H1 (cell line): Measurements from ENCODE around the gene MRRF. TPM values are rescaled to one million over a fixed set of nuclear protein-coding genes. Genes with fewer than 3 reads are reported as not detected.

Experiments
- CBX5 ChIP-seq: fragments of 300-800, 300-1000 bp; sonication (generic); IDR thresholded peaks from 2 replicates; pipeline ENCODE4 v1.7.1; 2016; ENCODE audit warnings: antibody characterized with exemption, low read length, low read depth
- EZH2 ChIP-seq: fragments of 200-600 bp; sonication (generic); IDR thresholded peaks from 2 replicates; pipeline ENCODE4 v1.7.1; 2012; ENCODE audit warnings: low read depth, mild to moderate bottlenecking, moderate library complexity, low read length, inconsistent platforms; ENCODE audit not compliant: severe bottlenecking
- FOSL1 ChIP-seq: IDR thresholded peaks from 2 replicates; pipeline ENCODE4 v1.6.1; 2011; ENCODE audit warnings: mild to moderate bottlenecking, low read depth, low read length, moderate library complexity; ENCODE audit not compliant: insufficient read depth
- NANOG ChIP-seq: IDR thresholded peaks from 2 replicates; pipeline ENCODE4 v1.6.1; 2011; ENCODE audit warnings: low read length, low read depth, mild to moderate bottlenecking, inconsistent platforms; ENCODE audit not compliant: insufficient read depth, poor library complexity, severe bottlenecking
- PHF8 ChIP-seq: fragments of 200-600 bp; sonication (generic); conservative IDR thresholded peaks from 2 replicates; pipeline ENCODE4 v1.7.1; 2012; ENCODE audit warnings: low read depth, mild to moderate bottlenecking, inconsistent platforms, low read length, moderate library complexity
- POU5F1 ChIP-seq: IDR thresholded peaks from 2 replicates; pipeline ENCODE4 v1.6.1; 2011; ENCODE audit warnings: low read depth, mild to moderate bottlenecking, low read length, moderate library complexity
- RNF2 ChIP-seq: fragments of 200-900, 300-1000 bp; sonication (generic); IDR thresholded peaks from 2 replicates; pipeline ENCODE4 v1.7.1; 2016; ENCODE audit warnings: borderline replicate concordance, low read depth, mild to moderate bottlenecking, antibody characterized with exemption, low read length; ENCODE audit not compliant: poor library complexity, severe bottlenecking; ENCODE audit errors: missing control alignments
- RXRA ChIP-seq: IDR thresholded peaks from 2 replicates; pipeline ENCODE4 v1.6.1; 2011; ENCODE audit warnings: low read depth, mild to moderate bottlenecking, low read length, moderate library complexity; ENCODE audit not compliant: insufficient read depth
- SIX5 ChIP-seq: IDR thresholded peaks from 2 replicates; pipeline ENCODE4 v1.6.1; 2011; ENCODE audit warnings: mild to moderate bottlenecking, low read depth, low read length
- SP2 ChIP-seq: IDR thresholded peaks from 2 replicates; pipeline ENCODE4 v1.6.1; 2012; ENCODE audit warnings: mild to moderate bottlenecking, low read length, inconsistent platforms
- SUZ12 ChIP-seq: fragments of 200-600 bp; sonication (generic); IDR thresholded peaks from 2 replicates; pipeline ENCODE4 v1.6.1; 2012; ENCODE audit warnings: mild to moderate bottlenecking, inconsistent platforms, low read length, moderate library complexity, mixed read lengths
- TBP ChIP-seq: IDR thresholded peaks from 2 replicates; pipeline ENCODE4 v1.6.1; 2011; ENCODE audit warnings: low read depth, low read length, improper control_type of control experiment
- ZNF274 ChIP-seq: IDR thresholded peaks from 2 replicates; pipeline ENCODE4 v1.7.0; 2012; ENCODE audit warnings: low read length, borderline replicate concordance; ENCODE audit errors: extremely low read depth
- polyA plus RNA-seq, 7 experiments: library from polyadenylated mRNA; depleted of rRNA in 3 of 7; stranded (reverse) in 5 of 7; unstranded in 2 of 7; fragments of >200 nt in 5 of 7; fragments of 200-250 nt in 2 of 7; gene quantifications; 1 replicate in 5 of 7; 2 replicates in 1 of 7; 4 replicates in 1 of 7; pipeline versions ENCODE4 v1.2.1 to v1.2.3, GENCODE V29; 2011 to 2013; ENCODE audit warnings: missing spikeins in 2 of 7, mixed read lengths in 2 of 7
- total RNA-seq: library from RNA; stranded (reverse); fragmentation: NEBNext Ultra II Directional; extraction: Animal tissue kit (Norgen Biotek cat#: 25700); gene quantifications from 2 replicates; pipeline ENCODE4 v1.2.1, GENCODE V29; 2021

MRRF gene
- total and polyA plus RNA-seq, 2 of the 8 experiments (the other 6 are each of a cell fraction or from before 2014, with no cell fraction given): 29.4 to 47.8 TPM

DNA sequence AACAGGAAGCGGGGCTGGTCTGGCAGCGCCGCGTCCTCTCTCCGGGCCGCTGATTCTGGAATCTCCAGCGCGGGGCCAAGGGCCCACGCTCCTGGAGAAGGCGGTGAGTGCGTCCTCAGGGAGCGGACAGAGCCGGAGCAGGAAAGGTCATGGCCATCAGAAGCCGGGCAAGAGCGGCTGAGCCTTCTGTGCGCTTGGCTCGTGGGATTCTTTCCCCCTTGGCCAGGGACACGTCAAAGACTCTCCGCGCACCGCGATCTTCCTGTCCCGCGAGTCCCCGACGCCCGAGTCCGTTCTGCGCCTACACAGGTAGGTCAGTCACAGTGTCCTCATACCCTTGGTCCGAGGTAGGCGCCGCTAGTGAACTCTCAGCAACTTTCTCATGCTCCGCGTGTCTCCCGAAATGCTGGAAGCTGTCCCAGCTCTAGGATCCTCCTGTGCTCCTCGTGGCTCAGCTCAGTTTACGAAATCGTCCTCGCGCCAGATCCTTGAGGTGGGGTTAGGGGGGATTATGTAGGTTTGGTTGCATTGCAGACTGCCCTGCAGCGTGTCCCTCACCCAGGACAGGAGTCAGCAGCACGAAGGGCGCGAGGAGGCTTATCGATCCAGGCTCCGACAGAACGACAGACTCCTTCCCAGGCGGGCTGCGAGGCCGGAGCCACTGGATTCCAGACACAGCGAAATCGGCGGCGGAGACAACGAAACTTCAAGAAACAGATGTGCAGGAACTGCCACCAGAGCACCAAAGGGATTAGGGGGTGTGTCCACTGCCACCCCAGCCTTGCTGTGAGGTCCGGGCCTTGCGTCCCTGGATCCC lies 44.6 kb upstream of the MRRF start (continued):
- TF ChIP-seq FOSL1: no peak
- TF ChIP-seq CBX5: no peak
- TF ChIP-seq RXRA: no peak
- no peak for TF ChIP-seq ZNF274
- peak; percentile 100 for TF ChIP-seq RNF2
- no peak for TF ChIP-seq PHF8
- TF ChIP-seq POU5F1: no peak
- TF ChIP-seq SIX5: no peak
- TF ChIP-seq TBP: no peak
- peak; percentile 96 for TF ChIP-seq EZH2
- TF ChIP-seq NANOG: no peak
- peak; percentile 93 for TF ChIP-seq SUZ12
- TF ChIP-seq SP2: no peak
